PC-3 (cell line): ENCODE measurements around the gene CXCR3. TPM values are rescaled to one million over a fixed set of nuclear protein-coding genes. Genes with fewer than 3 reads are reported as not detected.

Source experiments
- ATAC-seq: fragments of 200-7000 bp; cut with Tn5 transposase; 2 replicates; pipeline ENCODE4 v1.9.1; 2020; ENCODE audit warnings: mild to moderate bottlenecking, moderate library complexity
- BruUV-seq: library from RNA; stranded (reverse); fragments of 400-500 nt; replicated peaks from 2 replicates; lab custom pipeline; 2021; lab: Mats Ljungman, UMichigan
- CTCF ChIA-PET: fragments of 300-600 bp; sonication (Branson Sonifier 250); formaldehyde crosslinking; loops from one replicate; lab custom pipeline; 2022; ENCODE audit warnings: antibody characterized with exemption; lab: Charles Lee
- POLR2A ChIA-PET: fragments of 300-600 bp; sonication (Branson Sonifier 250); formaldehyde crosslinking; loops from one replicate; lab custom pipeline; 2022; ENCODE audit warnings: antibody characterized with exemption; ENCODE audit not compliant: unreplicated experiment; lab: Charles Lee
- DNase-seq: peaks from one replicate; pipeline ENCODE4 v3.0.0-alpha.2; 2015
- H2AFZ ChIP-seq: fragments of 300-600 bp; sonication (generic); 2 replicates; pipeline ENCODE4 v1.6.0; 2016; ENCODE audit warnings: antibody characterized with exemption, low read length
- H3F3A ChIP-seq: fragments of 300-600 bp; sonication (generic); one replicate; pipeline ENCODE4 v1.6.0; 2017; ENCODE audit warnings: antibody characterized with exemption, low read length, control low read depth, mild to moderate bottlenecking; ENCODE audit not compliant: unreplicated experiment
- H3K27ac ChIP-seq: fragments of 300-600 bp; sonication (generic); 2 replicates; pipeline ENCODE4 v1.5.1; 2016; ENCODE audit warnings: mild to moderate bottlenecking, low read length
- H3K27me3 ChIP-seq: fragments of 300-600 bp; sonication (generic); 2 replicates; pipeline ENCODE4 v1.6.1; 2016; ENCODE audit warnings: low read length, mixed read lengths
- H3K36me3 ChIP-seq: fragments of 300-600 bp; sonication (generic); 2 replicates; pipeline ENCODE4 v1.6.1; 2016; ENCODE audit warnings: low read depth, mixed run types, low read length, mixed read lengths
- H3K4me1 ChIP-seq: fragments of 300-600 bp; sonication (generic); 2 replicates; pipeline ENCODE4 v1.5.1; 2016; ENCODE audit warnings: low read length; ENCODE audit not compliant: insufficient read depth
- H3K4me2 ChIP-seq: fragments of 300-600 bp; sonication (generic); 2 replicates; pipeline ENCODE4 v1.6.0; 2016; ENCODE audit warnings: low read length
- H3K4me3 ChIP-seq: fragments of 300-600 bp; sonication (generic); 2 replicates; pipeline ENCODE4 v1.5.1; 2016; ENCODE audit warnings: mild to moderate bottlenecking, low read length, mixed read lengths
- H3K79me2 ChIP-seq: fragments of 300-600 bp; sonication (generic); 2 replicates; pipeline ENCODE4 v1.6.1; 2017; ENCODE audit warnings: low read length, mixed read lengths
- H3K9ac ChIP-seq: fragments of 300-600 bp; sonication (generic); 2 replicates; pipeline ENCODE4 v1.6.0; 2016; ENCODE audit warnings: mild to moderate bottlenecking, low read length
- H3K9me2 ChIP-seq: fragments of 300-600 bp; sonication (generic); replicated peaks from 2 replicates; pipeline ENCODE4 v1.6.1; 2016; ENCODE audit warnings: mixed run types, low read length, mixed read lengths
- H3K9me3 ChIP-seq: fragments of 300-600 bp; sonication (generic); 2 replicates; pipeline ENCODE4 v1.6.1; 2016; ENCODE audit warnings: low read length, mixed read lengths
- H4K20me1 ChIP-seq: fragments of 300-600 bp; sonication (generic); 2 replicates; pipeline ENCODE4 v1.6.1; 2016; ENCODE audit warnings: low read length, mixed read lengths
- EZH2 ChIP-seq: fragments of 300-600 bp; sonication (generic); IDR thresholded peaks from one replicate; pipeline ENCODE4 v1.6.1; 2017; ENCODE audit warnings: antibody characterized with exemption, mild to moderate bottlenecking, low read length; ENCODE audit not compliant: unreplicated experiment
- EZH2phosphoT487 ChIP-seq: fragments of 300-600 bp; sonication (generic); IDR thresholded peaks from 2 replicates; pipeline ENCODE4 v1.6.1; 2018; ENCODE audit warnings: mild to moderate bottlenecking, antibody characterized with exemption, low read length, borderline replicate concordance
- intact Hi-C: fragments of 100-400 bp; cut with micrococcal nuclease; formaldehyde crosslinking; loops from 2 replicates; pipeline ENCODE4 v1.9.0; 2023
- total RNA-seq: library from RNA; depleted of rRNA; stranded (reverse); fragments of >200 nt; gene quantifications from 2 replicates; pipeline ENCODE4 v1.2.3, GENCODE V29; 2014
- TF ChIP-seq, protein P1 (sequence below): fragments of 300-600 bp; sonication (generic); conservative IDR thresholded peaks from 2 replicates; pipeline ENCODE4 v1.5.1; 2017; ENCODE audit warnings: antibody characterized with exemption, low read depth, mild to moderate bottlenecking, low read length

The CXCR3 gene
- total RNA-seq, 1 experiment from 2014 or later: not detected

DNA sequence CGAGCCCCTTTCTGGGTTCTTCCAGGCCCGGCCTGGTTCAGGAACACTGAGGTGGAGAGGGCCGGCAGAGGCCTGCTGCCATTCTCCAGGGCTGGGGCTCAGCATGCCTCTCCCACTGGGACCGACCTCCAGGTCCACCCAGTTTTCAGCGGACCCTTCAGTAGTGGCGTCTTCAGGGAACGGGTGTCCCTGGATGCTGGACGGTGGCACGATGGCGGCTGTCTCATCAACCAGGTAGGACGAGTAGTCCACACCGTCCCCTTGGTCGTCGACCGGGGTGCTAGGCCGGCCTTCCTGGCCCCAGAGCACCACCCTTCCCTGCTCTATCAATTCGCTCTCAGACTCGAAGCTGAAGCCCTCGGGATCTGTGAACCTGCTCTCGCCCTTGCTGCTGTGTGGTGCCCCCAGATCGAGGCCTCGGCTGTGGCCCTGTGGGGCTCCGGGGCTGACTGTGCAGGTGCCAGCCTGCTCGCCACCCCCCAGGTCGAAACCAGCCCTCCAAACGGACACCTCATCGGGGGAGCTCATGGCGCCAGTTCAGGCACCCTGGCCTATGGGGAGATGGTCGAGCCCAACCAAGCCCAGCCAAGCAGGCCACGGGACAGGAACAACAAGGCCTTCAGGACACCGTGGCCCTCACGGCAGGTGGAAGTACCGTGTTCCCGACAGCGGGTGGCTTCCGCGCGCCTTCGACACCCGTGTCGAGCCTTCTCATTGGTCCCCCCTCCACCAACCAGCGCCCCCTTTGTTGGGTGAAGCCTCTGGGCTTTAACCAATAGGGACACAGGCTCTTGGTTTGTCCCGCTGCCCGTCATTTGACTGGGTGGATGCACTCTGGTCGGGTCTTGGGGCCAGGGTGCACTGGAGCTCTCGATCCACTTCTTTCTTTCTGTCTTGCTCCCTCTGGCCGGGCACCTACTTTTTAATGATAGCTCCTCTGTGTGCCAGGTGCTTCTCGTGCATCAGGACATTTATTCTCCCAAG is 48.2 kb upstream of the CXCR3 start:
- no peak for TF ChIP-seq EZH2
- TF ChIP-seq, protein P1, sequence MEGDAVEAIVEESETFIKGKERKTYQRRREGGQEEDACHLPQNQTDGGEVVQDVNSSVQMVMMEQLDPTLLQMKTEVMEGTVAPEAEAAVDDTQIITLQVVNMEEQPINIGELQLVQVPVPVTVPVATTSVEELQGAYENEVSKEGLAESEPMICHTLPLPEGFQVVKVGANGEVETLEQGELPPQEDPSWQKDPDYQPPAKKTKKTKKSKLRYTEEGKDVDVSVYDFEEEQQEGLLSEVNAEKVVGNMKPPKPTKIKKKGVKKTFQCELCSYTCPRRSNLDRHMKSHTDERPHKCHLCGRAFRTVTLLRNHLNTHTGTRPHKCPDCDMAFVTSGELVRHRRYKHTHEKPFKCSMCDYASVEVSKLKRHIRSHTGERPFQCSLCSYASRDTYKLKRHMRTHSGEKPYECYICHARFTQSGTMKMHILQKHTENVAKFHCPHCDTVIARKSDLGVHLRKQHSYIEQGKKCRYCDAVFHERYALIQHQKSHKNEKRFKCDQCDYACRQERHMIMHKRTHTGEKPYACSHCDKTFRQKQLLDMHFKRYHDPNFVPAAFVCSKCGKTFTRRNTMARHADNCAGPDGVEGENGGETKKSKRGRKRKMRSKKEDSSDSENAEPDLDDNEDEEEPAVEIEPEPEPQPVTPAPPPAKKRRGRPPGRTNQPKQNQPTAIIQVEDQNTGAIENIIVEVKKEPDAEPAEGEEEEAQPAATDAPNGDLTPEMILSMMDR: no peak
- ATAC-seq (no peak), DNase-seq (no peak)
- Histone ChIP-seq H3K9me3 (no peaks in the 10 kb centered on the region), H3K27ac (no peak overlapping the region), H3K36me3 (no peaks in the 10 kb centered on the region), H3K9me2 (no peaks in the 10 kb centered on the region), H3K79me2 (no peaks in the 10 kb centered on the region), H3K27me3 (no peaks in the 10 kb centered on the region), H2AFZ (no peak overlapping the region), H3K4me3 (no peak overlapping the region), H3F3A (no peaks in the 10 kb centered on the region), H3K4me2 (no peak overlapping the region), H3K9ac (no peak overlapping the region), H3K4me1 (peaks cover 19% of the 10 kb centered on the region), H4K20me1 (no peaks in the 10 kb centered on the region)
- BruUV-seq: no TSS peak
- ChIA-PET POLR2A (no interaction called here), CTCF (no interaction called here)
- intact Hi-C loops: no loop called here

DNA sequence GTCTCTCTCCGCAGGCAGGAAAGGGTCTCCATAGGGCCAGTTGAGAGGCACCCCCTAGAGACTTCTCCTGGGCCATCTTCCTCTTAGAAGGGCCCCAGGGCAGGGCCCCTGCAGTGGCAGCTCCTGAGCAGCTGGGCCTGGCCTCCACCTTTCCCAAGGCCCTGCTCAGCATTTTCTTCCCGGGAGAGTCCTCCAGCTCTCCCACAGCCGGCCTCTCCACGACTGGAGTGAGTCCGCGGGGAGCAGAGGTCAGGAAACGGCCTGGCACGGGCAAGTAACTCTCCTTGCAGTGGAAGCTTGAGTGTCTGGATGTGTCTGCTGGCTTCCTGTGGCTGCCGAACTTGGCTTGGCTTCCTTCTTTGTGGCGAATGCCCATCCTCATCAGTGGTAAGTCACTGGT is 47.4 kb upstream of the CXCR3 start:
- Histone ChIP-seq H3K27me3 (no peaks in the 10 kb centered on the region), H3K4me2 (no peak overlapping the region), H2AFZ (no peak overlapping the region), H3K9me3 (no peaks in the 10 kb centered on the region), H3K79me2 (no peaks in the 10 kb centered on the region), H3K36me3 (no peaks in the 10 kb centered on the region), H3K9me2 (no peaks in the 10 kb centered on the region), H4K20me1 (no peaks in the 10 kb centered on the region), H3F3A (no peaks in the 10 kb centered on the region), H3K4me1 (peaks cover 13% of the 10 kb centered on the region), H3K9ac (no peak overlapping the region), H3K27ac (no peak overlapping the region), H3K4me3 (no peak overlapping the region)
- intact Hi-C loops: no loop called here
- CTCF ChIA-PET: no interaction called here
- no peak for ATAC-seq
- POLR2A ChIA-PET: no interaction called here
- no peak for DNase-seq
- TF ChIP-seq, protein P1: no peak
- TF ChIP-seq EZH2 (no peak), EZH2phosphoT487 (no peak)
- no TSS peak for BruUV-seq

DNA sequence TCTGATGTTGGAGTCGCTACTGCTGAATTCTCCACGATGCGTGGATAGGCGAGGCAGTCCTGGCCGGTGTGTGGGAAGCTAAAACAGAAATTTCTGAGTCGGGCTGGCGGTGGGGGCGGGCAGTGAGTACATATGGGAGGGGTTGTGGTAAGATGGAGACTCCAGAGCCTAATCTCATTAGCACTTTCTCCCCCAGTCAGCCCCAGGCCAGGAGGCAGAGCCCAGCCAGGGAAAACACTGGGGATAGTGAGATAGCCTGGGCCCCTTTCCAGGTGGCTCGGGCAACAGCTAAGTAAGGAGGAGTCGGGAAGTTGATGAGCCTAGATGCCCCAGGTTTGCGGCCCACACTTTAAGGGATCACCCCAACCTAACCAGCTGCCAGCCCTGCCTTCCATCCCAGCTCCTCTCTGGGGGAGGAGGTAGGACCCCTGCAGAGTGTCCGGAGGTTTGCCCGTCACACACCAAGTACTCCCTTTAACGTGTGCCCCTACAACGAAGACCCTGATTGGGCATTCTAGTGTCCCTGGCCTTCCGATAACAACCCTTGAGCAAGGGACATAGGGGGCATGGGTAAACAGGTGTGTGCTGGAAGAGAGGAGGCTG is 46.7 kb upstream of the CXCR3 start:
- Histone ChIP-seq H3K4me3 (no peak overlapping the region), H3K9me2 (no peaks in the 10 kb centered on the region), H3K79me2 (no peaks in the 10 kb centered on the region), H3F3A (no peaks in the 10 kb centered on the region), H3K4me1 (peaks cover 8% of the 10 kb centered on the region), H3K36me3 (no peaks in the 10 kb centered on the region), H3K4me2 (no peak overlapping the region), H3K27me3 (no peaks in the 10 kb centered on the region), H3K9me3 (no peaks in the 10 kb centered on the region), H3K9ac (no peak overlapping the region), H2AFZ (no peak overlapping the region), H3K27ac (no peak overlapping the region), H4K20me1 (no peaks in the 10 kb centered on the region)
- TF ChIP-seq, protein P1: no peak
- TF ChIP-seq EZH2phosphoT487 (no peak), EZH2 (no peak)
- ATAC-seq (no peak), DNase-seq (no peak)
- CTCF ChIA-PET: no interaction called here
- POLR2A ChIA-PET: no interaction called here
- intact Hi-C loops: no loop called here
- no TSS peak for BruUV-seq
